Testis (tissue), 3 donors: ENCODE results near the gene LDB1. TPM values are rescaled to one million over a fixed set of nuclear protein-coding genes. Genes with fewer than 3 reads are reported as not detected.

Source experiments
- DNase-seq: peaks from one replicate; pipeline ENCODE4 v3.0.0-alpha.2; 2019
- H3K27ac ChIP-seq, 2 donors: fragments of 200-600 bp; sonication (generic); one replicate each; pipeline ENCODE4 v1.5.1; 2019
- H3K27me3 ChIP-seq: fragments of 200-600 bp; sonication (generic); one replicate; pipeline ENCODE4 v1.5.1; 2019
- H3K36me3 ChIP-seq: fragments of 200-600 bp; sonication (generic); one replicate; pipeline ENCODE4 v1.5.1; 2017; ENCODE audit warnings: low read depth; ENCODE audit errors: missing control alignments
- H3K4me1 ChIP-seq: fragments of 200-600 bp; sonication (generic); one replicate; pipeline ENCODE4 v1.5.1; 2019
- H3K4me3 ChIP-seq, 2 donors: fragments of 200-600 bp; sonication (generic); one replicate each; pipeline ENCODE4 v1.5.1; 2017 to 2019
- H3K9me3 ChIP-seq: fragments of 200-600 bp; sonication (generic); one replicate; pipeline ENCODE4 v1.5.1; 2017
- CTCF ChIP-seq, 3 experiments: fragments of 450-650 bp in 2 of 3; fragments of 200-600 bp in 1 of 3; sonication (generic) in 1 of 3; IDR thresholded peaks; one replicate each; pipeline ENCODE4 v1.5.1; 2016 to 2019; ENCODE audit warnings: antibody characterized with exemption in 3 of 3, mild to moderate bottlenecking in 2 of 3, moderate library complexity in 1 of 3
- POLR2A ChIP-seq: fragments of 450-650 bp; IDR thresholded peaks from one replicate; pipeline ENCODE4 v1.6.1; 2017; ENCODE audit warnings: antibody characterized with exemption, mild to moderate bottlenecking, moderate library complexity
- WGBS, 2 donors: methylation state at CpG; one replicate each; pipeline ENCODE4 v1.1.5; 2018; 5-methylcytosine and 5-hydroxymethylcytosine counted together
- intact Hi-C: fragments of 100-400 bp; cut with DNase I; formaldehyde crosslinking; loops from one replicate; pipeline ENCODE4 v1.15.1; 2023; ENCODE audit warnings: low total_unique reads
- polyA plus RNA-seq: library from polyadenylated mRNA; stranded (reverse); fragments of 350-450 nt; fragmentation: Illumina TruSeq; extraction: RNeasy Lipid Tissue Mini Kit (QIAGEN cat#74804); gene quantifications from one replicate; pipeline ENCODE4 v1.2.3, GENCODE V29; 2014; ENCODE audit warnings: low read depth, low replicate concordance; ENCODE audit not compliant: insufficient read depth
- total RNA-seq, 2 donors: library from RNA; depleted of rRNA; stranded (reverse); fragments of >200 nt; gene quantifications; one replicate each; pipeline ENCODE4 v1.2.3, GENCODE V29; 2016

The LDB1 gene
- total and polyA plus RNA-seq, 3 donors from 2014 or later = 64.2 to 90.5 (median 80.0) TPM

GRCh38 chr10:102114861-102115618, 5.1 kb downstream of the LDB1 start:
- DNase-seq = peak; percentile 95
- Histone ChIP-seq H3K36me3 (no peaks in the 10 kb centered on the region), H3K4me3 (peak overlapping the region; percentile 70 to 85), H3K4me1 (peaks cover 56% of the 10 kb centered on the region), H3K9me3 (no peaks in the 10 kb centered on the region), H3K27ac (peak overlapping the region; percentile 80 to 84), H3K27me3 (no peaks in the 10 kb centered on the region)
- TF ChIP-seq CTCF (IDR thresholded peaks at IDR 0.05) (no peak), POLR2A (no peak)
- WGBS, 2 donors = 0% methylated on average over 22 to 23 of the region's 23 CpGs
- intact Hi-C loops = no loop called here

GRCh38 chr10:102113956-102114857, 6.0 kb downstream of the LDB1 start:
- WGBS, 2 donors = 2 to 3% methylated on average over 5 to 44 of the region's 45 CpGs
- intact Hi-C loops = no loop called here
- no peaks in the 10 kb centered on the region for H3K9me3 ChIP-seq
- no peak for TF ChIP-seq POLR2A
- no peak for TF ChIP-seq CTCF (IDR thresholded peaks at IDR 0.05)
- peak overlapping the region; percentile 80 to 84 for H3K27ac ChIP-seq
- peaks cover 56% of the 10 kb centered on the region for H3K4me1 ChIP-seq
- peak overlapping the region; percentile 70 to 85 for H3K4me3 ChIP-seq
- H3K27me3 ChIP-seq = no peaks in the 10 kb centered on the region
- DNase-seq = peak; percentile 27
- H3K36me3 ChIP-seq = no peaks in the 10 kb centered on the region

GRCh38 chr10:102113261-102113955, 6.8 kb downstream of the LDB1 start:
- intact Hi-C loops = no loop called here
- no peak for DNase-seq

More at GRCh38 chr10:102113261-102113955, 6.8 kb downstream of the LDB1 start:
- Histone ChIP-seq H3K4me3 (peak overlapping the region; percentile 70 to 85), H3K9me3 (no peaks in the 10 kb centered on the region), H3K36me3 (no peaks in the 10 kb centered on the region), H3K27ac (no peak overlapping the region), H3K27me3 (no peaks in the 10 kb centered on the region), H3K4me1 (peaks cover 49% of the 10 kb centered on the region)
- 50 to 62% methylated on average over 5 to 7 of the region's 7 CpGs for WGBS, 2 donors
- TF ChIP-seq CTCF (IDR thresholded peaks at IDR 0.05) = no peak
- TF ChIP-seq POLR2A = no peak
